ENCODE measurements around the gene EXD3.

EXD3 gene

DNA sequence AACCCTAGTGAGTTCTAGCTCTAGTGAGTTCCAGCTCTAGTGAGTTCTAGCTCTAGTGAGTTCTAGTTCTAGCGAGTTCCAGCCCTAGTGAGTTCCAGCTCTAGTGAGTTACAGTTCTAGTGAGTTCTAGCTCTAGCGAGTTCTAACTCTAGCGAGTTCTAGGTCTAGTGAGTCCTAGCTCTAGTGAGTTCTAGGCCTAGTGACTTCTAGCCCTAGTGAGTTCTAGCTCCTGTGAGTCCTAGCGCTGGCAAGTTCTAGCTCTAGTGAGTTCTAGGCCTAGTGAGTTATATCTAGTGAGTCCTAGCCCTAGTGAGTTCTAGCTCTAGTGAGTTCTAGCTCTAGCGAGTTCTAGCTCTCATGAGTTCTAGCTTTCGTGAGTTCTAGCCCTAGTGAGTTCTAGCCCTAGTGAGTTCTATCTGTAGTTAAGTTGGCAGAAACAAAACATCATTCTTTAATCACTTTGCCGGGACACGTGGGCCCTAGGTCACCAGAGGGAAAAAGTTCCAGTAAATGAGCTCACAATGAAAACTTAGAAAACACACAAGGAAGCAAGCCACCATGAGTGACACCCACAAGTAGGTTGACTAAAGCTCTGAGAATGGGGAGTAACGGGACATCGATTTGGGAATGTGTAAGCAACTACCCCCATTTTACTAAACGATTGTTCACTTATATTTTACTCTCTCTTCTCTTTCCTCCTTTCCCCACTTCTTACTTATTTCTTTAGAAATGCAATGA lies 47.5 kb downstream of the EXD3 start:
- no peak for DNase-seq

DNA sequence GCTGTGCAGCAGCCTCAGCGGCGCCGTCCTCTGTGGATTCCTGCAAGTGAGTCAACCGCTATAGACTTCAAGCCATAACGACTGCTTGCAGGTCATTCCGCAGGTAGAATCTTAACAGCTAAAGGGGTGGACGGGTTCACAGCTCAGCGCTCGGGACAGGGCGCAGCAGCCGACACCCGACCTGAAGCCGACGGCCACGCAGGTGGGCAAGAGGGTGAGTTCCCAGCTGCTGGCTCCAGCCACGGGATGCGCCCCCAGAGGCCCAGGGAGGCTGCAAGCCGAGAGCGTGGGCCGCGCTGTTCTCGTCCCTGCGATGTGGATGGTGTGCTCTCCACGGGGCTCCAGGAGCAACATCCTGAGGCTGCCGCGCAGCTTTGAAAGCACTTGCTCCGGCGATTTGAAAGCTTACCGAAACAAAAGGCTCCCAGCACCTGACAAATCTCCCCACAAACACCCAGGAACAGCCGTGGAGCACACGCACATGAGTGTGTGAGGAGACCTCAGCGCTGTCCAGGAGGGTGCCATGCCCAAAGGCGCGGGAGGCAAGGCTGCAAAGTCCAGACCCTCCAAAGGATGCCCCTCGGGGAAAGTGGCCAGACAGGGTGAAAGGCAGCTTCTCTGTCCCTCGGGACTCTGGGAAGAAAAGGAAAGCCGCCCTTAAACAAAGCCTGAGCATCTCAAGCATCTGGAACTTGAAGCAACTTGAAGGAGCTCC lies 48.7 kb downstream of the EXD3 start:
- DNase-seq, result no peak

DNA sequence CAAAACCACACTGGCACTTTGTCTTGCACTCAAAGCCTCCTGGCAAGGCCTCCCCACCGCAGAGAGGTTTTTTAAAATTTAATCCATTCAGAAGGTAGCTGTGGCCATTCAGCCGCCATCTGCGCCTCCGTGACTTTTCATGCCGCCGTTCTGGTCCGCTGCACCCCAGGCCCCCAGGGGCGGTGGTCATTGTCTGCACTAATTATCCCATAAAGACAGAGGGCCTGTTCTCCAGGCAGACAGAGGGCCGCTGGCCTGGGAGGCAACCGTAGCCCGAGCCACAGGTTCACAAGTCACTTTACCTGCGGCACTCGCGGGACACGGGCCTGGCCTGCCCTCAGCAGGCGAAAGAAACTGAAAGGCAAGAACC lies 49.4 kb downstream of the EXD3 start:
- no peak for DNase-seq

DNA sequence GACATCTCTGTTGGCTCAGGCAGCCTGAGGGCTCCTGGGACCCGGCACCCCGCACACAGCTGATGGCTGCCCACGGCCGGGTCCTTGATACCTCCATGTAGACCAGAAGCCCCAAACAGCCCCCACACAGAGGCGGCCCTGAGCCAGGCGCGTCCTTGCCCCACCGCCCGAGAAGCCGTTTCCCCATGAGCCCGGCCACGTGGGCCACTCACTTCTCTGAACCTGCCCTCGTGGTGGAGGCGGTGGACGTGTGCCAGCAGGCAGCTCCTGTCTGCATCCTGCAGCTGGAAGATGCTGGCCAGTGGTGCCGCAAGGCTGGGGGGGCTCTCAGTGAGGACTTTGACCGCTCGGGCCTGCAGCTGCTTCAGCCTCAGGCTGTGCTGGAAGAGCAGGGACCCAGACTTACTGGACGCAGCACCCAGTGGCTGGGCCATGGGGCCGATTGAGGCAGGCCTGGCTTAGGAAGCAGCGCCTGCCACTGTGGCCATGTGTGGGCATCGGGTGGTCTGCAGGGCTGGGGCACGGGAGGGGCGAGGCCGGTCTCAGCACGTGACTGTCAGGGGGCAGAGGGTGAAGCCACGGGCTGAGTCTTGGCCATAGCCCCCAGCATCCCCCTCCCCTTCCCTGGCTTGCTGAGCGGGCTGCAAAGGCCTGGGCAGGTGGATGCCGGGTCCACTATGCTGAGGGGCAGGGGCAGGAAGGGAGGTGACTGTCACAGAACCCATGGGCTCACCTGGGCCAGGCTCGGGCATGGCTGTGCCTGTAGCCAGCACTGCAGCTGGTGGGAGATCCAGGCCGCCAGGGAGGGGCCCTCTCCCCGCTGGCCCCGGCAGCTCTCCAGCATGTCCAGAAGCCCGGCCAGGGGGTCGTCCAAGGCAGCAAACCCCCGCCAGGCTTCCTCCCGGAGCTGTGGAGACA lies 50.0 kb downstream of the EXD3 start:
- DNase-seq, result no peak

DNA sequence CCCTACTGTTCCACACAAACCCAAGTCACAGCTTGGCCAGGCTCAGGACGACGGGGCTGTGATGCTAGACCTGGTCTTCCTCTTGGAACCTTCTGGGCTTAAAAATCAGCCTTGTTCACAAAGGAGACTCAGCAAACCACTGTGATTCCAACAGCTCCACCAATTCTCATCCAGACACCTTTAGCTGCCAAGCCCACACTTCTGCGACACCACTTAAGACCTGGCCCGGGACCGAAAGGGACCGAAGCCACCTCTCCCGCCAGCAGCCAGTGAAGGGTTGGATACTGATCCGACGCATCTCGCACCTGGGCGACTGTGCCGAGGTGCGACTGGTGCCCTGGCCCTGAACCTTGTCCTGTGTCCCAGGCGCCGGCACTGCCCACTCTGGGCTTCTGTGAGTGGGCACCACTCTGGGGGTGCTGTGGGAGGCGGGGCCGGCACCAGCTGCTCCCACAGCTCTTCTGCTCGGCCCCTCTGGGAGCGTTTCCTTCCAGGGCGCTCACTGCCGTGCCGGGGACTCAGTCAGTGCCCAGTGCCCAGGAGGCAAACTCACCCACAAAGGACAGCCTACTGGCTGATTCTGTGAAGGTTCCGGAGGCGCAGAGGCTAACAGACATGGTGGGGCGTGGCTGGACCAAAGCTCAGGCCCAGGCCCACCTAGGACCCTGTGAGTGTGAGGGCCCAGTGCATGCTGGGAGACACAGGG lies 50.9 kb downstream of the EXD3 start:
- no peak for DNase-seq

DNA sequence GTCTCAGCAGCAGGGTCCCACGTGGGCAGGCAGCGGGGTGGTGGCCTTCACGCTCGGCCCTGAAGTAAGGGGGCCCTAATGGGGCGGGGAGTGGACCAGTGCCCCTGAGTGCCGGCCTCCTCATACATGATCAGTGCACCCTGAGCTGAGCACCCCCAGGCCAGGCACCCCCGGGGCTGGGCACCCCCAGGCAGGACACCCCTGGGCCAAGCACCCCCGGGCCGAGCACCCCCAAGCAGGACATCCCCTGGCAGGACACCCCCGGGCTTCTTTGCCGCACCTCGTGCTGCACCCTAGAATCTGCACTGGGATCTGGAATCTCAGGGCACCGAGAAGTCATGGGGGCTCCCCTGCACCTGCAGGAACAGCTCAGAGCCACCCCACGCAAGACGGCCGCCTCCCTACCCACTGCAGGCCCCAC lies 51.4 kb downstream of the EXD3 start:
- DNase-seq, result no peak

DNA sequence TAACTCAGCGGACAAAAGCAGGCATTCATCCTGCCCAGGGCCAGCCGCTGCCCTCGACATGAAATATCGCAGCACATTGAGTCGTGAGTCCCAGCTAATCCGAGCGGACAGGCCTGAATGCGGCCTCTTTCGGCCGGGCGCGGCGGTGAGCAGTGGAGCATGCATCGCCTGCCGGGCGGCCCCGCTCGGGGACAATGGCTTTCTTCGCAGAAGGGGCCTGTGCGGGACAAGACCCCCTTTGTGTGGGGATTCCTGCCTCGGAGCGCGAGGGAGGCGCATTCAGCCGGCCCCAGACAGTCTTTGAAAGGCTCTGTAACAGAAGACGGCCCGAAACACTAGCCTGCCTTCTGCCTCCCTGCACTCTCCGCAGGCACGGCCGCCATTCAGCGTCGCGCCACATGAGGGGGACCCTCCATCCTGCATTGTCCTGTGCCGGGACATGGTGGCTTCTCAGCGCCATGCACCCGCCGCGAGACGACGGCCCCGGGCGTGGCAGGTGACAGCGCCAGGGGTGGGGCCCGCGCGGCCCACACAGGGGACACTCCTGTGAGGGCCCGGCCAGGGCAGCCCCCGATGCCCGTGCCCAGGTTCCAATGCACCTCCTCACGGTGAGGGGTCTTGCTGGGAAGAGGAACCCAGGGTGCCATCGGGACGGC lies 52.0 kb downstream of the EXD3 start:
- DNase-seq, result no peak

DNA sequence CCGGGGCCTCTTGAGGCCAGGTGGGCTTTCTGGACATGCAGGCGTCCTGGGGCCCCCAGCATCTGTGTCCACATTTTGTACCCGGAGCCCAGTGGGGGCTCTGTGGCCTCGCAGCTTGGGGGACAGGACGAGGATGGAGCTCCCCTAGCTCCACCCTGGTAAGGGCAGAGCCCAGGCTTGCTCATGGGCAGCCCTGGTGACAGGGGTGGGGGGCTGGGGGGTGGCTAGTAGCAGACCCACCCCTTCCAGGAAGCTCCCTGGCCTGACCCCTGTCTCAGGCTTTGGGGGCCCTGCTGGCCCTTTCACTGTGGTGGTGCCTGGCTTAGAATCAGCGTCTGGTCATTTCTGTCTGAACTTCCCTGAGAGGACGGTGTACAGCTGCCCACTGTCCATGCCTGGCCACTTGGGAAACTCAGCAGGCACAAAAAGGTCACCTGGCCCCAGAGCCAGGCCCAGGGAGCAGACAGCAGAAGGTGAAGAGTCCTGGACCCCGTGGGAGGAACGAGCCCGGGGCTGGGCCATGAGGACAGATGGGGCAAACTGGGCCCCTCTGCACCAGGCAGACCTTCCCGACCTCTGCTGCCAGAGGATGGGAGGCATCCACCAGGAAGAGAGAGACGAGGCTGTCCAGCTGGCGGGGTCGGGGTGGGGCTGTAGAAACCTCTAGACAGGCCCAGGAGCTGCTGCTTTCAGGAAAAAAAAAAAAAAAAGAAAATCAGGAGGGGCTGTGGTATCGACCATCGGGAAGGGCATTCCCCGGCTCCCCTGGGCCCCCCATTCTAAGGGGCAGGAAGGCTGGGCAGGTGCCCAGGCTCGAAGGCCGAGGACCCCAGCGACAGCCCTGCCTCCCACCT lies 52.8 kb downstream of the EXD3 start:
- no peak for DNase-seq

DNA sequence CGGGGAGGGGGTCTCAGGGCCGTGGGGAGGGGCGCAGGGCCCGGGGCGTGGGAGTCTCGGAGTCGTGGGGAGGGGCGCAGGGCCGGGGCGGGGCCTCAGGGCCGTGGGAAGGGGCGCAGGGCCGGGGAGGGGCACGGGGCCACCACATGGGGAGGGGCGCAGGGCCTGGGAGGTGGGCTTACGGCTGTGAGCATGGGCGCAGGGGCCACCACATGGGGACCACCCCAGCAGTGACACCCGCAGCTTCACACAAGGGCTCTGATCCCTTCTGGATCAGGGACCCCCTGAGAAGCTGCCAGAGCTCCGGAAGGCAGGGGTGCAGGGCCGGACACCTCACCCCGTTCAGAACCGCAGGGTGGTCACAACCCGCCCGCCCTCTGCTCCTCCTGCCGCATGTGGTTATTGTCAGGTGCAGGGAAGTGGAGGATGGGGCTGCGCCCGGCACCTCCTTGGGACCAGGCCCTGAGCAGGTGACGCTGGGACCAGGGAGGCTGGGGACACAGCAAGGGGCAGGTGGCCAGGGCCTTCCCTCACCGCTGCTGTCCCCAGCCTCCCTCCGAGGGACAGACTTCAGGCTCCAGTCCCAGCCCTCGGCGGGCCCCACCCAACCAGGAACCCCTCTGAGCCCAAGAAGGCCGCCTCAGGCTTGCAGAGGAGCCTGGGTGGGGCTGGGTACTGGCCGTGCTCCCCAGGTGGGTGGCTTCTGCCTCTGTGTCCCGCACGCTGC lies 53.7 kb downstream of the EXD3 start:
- no peak for DNase-seq

DNA sequence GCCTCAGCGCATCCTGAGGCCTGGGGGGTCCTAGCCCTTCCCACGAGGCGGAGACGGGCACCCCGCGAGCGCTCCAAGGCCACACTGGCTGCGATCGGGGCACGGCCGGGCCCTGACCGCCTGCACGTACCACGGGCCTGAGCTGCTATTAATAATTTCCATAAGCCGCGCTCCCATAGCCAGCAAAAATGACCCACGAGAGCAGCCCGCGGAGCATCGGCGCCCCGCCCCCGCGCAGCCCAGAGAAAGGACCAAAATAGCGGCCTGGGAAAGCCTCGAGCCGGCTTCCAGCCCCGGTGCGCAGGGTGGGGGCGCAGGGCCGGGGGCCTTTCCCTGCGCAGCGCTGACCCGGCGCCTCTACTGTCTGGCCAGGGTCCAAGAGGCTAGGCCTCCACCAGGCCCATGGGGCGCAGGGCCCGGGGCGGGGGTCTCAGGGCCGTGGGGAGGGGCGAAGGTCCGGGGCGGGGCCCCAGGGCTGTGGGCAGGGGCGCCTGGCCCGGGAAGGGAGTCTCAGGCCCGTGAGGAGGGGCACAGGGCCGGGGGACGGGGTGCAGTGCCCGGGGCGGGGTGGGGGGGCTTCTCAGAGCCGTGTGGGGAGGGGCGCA lies 54.4 kb downstream of the EXD3 start:
- no peak for DNase-seq

DNA sequence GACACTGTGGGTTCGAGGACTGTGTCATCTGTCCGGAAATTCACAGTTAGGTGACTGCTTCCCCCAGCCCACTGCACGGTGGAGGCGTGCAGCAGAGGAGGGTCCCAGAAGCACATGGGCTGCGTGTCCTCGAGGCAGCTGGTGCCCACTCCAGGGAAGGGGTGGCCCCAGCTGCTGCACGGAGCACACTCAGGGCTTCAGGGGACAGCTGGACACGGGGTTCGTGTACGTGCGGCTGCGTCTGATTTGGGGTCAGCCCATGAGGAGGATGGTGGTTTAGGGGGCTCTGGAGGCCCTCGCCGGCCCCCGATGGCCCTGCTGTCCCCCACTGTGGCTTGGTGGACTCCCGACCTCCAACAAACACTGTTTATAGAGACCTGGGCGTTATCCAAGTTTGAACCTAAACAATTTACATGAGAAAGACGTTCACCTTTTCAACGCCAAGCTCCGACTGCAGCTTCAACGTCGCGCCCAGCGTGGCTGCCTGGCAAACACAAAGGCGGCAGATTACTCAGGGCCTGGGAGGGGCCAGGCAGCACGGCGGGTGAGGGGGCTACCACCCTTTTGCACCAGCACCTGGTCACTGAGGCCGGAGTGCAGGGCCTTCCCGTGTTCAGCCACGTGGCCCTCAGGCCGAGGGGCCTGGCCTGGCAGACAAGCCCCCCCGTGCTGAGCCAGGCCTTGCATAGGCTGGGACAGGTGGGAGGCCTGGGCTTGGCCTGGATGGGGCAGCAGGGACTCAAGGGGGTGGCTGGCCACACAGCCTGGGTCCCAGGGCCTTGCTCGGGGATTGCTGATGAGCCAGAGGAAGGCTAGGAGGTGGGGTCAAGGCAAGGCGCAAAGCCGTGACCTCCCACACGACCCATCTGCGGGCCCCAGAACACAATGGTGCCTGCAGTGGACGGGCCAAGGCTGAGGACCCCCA lies 55.2 kb downstream of the EXD3 start:
- no peak for DNase-seq

DNA sequence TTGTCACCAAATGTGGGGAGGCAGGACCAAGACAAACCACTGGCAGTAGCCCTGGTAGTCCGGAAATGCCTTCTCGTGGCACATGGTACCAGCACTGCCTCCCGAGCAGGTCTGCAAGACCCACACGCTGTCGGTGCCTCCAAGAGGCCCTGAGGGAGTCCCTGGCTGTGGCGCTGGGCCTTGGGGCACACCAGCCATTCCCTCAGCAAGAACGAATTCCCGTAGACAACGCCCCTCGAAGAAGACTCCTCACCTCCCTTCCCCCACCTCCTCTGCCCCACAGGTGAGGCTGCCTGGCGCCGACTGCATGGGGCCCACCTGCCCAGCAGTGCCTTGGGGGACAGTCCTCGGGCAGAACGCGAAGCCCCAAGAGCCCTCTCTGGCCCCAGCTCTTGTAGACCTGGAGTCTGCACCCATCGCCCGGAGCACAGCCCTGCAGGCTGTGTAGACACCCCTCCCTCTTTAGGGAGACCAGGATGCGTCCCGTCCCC lies 56.0 kb downstream of the EXD3 start:
- DNase-seq, result no peak

DNA sequence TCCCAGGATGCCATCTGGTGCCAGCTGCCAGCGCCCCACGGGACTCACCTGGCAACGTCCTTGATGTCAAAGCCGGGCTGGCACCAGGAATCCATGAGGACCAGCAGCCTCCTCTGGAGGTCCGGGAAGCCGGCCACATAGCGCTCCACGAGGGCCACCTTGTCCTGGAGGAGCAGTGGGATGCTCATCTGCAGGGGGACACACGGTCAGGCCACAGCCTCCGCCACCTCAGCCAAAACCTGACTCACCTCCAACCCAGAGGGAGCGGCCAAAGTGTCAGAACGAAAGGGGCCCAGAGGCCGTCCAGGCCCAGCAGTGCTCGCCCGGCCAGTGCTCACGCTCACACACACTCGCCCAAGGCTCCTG lies 56.5 kb downstream of the EXD3 start:
- DNase-seq, result no peak

DNA sequence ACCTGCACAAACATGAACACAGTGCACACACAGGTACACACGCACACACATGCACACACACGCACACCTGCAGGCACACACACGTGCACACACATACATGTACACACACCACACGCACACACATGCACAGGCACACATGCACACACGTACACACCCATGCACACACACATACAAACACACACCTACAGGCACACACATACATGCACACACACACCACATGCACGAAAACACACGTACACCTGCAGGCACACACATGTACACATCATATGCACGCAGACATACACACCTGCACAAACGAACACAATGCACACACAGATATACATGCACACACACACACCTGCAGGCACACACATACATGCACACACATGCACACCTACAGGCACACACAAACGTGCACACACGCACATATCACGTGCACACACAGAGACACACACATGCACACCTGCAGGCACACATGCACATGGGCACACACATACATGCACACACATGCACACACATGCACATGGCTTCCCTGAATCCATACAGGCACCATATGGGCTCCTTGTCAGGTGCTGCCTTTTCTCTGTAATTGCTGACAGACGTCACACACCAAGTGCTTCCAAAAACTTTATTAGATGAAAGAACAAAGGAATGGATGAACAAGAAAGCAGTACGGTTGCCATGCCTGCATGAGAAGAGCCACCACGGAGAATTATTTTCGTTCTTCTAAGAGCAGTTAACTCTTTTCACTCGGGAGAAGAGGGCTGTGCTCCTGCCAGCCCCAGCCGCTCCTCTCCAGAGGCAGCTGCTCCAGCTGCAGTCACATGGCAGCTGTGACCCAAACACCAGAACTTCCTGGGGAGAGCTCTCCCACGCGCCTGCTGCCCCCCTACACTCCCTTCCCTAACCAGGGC lies 57.2 kb downstream of the EXD3 start:
- DNase-seq, result no peak

DNA sequence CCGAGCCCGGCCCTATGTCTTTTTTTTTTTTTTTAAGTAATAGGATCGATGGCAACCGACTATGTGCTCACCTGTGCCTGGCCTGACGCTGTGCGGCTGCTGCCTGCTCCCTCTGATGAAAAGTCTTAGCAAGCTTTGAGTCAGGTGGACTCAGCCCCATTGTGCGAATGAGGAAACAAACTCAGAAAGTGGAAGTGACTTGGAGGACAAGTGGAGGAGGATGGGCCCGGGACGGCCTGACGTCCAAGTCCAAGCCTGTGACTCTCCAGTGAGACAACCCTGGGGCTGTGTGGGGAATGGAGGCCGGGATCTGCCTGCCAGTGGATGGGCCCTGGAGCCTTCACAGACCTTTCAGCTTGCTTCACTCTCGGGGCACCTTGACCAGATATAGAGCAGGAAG lies 57.9 kb downstream of the EXD3 start:
- no peak for DNase-seq

DNA sequence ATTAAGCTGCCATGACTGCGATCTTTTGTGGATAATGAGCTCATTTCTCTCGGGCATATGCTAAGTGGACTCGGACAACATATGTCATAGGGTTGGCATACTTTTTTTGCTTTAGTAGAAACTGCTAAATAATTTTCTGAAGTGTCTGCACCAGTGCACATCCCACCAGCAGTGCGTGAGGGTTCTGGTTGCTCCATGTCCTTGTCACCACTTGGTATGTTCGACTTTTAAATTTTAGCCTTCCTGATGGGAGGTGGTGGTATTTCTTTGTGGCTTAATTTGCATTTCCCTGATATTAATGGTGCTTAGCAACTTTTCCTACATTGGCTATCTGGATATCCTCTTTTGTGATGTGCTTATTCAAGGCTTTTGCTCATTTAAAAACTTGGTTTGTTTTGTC lies 63.1 kb downstream of the EXD3 start:
- no peak for DNase-seq

DNA sequence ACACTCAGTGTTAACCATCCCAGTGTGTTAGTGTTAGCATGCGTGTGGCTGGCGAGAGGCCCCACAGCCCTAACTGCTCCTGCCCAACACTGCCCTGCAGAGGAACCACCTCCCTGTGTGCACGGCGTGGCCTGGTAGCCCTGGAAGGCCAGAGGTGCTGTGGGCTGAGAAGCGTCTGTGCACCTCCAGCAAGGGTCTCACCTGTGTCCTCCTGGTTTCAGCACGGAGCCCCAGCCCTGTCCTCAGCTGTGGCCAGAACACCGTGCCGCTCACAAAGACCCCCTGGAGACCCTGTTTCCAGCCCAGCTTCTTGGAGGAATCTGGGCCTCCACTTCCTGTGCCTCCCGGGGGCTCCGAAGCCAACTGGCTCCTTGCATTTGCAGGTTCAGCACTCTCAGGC lies 64.8 kb downstream of the EXD3 start:
- no peak for DNase-seq

DNA sequence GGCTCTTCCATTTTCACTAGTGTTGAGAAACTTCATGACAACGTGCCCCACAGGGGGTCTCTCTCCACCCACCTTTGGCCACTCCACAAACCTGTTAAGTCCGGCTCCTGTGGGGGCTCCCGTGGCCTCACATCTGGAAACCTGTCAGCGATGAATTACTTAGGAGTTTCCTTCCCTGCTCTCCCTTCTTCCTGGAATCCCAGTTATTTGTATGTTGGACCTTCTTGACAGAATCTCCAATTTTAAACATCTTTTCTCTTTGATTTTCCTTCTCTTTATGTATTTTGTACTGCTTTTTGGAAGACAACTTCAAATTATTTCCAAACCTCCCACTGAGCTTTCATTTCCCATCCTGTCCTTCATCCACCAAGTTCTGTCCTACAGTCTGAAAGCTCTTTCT lies 65.8 kb downstream of the EXD3 start:
- DNase-seq, result no peak
